GM19455 (cell line): ENCODE data around the gene RNF32.

Experiments used
- ATAC-seq: cut with Tn5 transposase; IDR thresholded peaks from one replicate; pipeline ENCODE4 v1.9.1; 2021; ENCODE audit not compliant: unreplicated experiment

RNF32 gene

DNA sequence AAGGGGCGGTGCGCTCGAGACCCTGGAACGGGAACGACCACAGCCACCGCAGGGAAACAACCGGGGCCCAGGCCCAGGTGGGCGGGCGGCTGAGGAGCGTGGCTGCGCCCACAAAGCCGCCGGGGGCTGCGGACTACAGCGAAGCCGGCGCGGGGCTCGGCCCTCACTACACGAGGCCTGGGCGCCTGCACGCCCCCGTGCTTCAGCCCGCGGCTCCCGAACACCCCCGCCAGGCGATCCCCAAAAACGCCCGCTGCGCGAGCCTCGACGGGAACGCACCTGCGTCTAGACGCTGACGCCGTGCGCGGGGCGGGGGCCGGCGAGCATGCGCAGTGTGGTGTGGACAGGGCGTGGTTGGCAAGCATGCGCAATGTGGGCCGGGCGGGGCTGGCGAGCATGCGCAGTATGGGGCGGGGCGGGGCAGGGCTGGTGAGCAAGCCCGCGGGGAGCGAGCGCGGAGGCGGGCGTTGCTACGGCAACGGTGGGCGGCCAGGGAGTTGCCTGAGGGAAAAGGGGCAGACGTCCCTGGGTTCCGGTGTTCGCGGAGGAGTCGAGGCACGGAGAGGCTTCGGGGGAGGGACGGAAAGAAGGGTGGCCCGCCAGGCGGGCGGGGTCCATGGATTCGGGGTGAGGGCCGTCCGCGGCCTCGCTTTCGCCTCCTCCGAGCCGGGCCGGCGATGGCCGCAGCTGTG lies at the start of gene RNF32:
Gene RNF32 (plus strand): TSS at position 518 of the 692 bp plus-strand sequence. CDS start 3,104 bp downstream, outside the sequence.
- ATAC-seq: peak; percentile 85

- no peak for ATAC-seq
Measured at GRCh38 chr7:156592155-156592884, 48.3 kb upstream of the RNF32 start.

DNA sequence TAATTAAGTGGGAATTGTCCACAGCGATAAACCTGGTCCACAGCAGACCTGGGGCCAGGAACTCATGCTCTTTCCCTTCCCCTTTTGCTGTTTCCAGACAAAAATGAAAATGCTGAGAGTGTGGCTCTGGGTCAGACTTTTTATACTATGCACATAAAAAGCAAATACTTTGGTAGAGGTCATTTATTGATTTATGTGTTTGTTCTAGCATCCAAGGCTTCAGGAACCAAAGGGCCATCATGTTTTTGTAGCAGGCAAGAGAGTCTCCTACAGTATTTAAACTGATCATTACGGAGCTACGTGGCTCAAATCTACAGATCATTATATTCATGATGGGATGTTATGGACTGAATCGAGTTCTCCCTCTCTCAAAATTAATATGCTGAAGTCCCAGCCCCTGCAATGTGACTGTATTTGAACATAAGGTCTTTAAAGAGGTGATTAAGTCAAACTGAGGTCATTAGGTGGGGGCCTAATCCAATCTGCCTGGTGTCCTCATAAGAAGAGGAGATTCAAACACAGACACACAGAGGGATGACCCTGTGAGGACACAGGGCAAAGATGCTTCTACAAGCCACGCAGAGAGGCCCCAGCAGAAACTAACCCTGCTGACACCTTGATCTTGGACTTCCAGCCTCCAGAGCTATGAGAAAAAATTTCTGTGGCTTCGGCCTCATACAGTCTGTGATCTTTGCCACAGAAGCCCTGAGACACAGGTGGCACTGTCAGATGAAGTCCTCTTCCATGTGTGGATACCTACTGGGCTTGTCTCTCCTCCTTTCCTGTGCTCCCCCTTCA lies 46.1 kb upstream of the RNF32 start:
- ATAC-seq: no peak

- ATAC-seq: no peak
Measured at GRCh38 chr7:156600496-156600895, 40.1 kb upstream of the RNF32 start.

- no peak for ATAC-seq
Measured at GRCh38 chr7:156602283-156602682, 38.3 kb upstream of the RNF32 start.

- no peak for ATAC-seq
Measured at GRCh38 chr7:156603011-156603410, 37.6 kb upstream of the RNF32 start.

GRCh38 chr7:156603629-156604028 lies 36.9 kb upstream of the RNF32 start:
- ATAC-seq: no peak

DNA sequence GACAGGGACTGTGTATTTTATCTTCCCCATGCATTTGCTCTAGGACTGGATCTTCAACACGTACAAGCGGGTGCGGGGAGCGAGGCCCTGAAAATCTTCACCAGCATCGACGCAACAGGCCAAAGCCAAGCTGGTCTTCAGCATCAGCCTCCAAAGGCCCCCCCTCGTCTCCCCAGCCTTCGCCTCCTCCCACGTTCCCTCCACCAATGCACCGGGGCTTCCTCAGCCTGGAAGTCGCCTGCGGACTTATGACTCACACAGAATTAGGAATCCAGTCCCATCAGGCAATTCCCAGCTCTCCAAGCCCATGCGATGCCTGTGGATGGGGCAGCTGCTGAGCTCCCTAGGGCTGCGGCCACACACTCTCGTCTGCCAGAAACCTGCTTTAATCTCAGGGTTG lies 36.3 kb upstream of the RNF32 start:
- no peak for ATAC-seq

DNA sequence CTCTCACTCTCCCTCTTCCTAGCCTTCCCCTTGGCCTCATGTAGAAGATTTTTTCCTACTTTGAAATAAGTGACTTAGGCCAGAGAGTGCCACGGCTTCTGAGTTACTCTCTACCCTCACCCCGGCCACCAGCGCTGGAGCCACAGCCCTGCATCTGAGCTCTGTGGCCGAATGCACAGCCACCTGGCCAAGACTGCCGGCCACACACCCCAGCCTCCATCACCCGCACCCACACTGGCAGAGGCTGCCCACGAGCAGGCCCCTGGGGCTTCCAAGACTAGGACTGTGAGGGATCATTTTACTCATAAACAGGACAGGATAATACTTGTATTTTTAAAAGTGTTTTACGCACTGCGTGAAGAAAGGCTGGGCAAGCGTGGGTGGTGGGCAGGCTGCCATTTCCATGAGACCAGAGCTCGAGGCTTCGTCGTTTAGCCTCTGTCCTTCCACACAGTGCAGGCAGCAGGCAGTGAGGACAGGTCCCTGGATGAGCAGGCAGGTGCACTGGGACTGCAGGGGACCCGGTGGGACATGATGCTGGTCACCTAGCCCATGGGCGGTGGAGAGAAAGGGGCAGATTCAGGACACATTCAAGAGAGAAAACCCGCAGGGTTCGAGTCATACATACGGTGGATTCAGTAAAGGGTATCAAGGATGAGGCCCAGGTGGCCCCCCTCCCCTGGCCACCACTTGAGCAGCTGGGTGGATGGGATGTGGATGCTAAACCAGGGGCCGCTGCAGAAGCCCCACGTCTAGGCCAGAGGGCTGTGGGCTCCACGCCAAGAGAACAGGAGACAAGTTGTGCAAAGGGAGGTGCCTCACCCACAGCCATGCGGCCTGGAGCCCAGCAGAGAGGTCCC lies 35.5 kb upstream of the RNF32 start:
- ATAC-seq: no peak

DNA sequence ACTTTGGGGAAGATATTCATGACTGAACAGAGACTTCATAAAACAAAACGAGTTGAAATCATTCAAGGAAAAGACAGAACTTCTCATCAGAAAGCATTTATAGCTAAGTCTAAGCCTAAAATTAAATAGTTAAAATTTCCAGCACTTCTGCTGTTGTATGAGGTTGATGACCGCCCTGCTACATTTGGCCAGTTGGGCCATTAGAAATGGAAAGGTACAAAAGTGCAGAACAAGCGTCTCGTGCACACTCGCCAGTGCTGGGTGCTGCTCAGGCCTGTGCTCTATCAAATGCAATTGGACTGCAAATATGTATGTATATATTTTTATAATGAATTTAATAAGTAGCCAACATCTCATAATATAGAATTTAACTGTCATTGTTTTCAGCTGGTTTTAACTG lies 34.4 kb upstream of the RNF32 start:
- ATAC-seq: no peak

GRCh38 chr7:156606691-156607331 lies 33.8 kb upstream of the RNF32 start:
- ATAC-seq: no peak

DNA sequence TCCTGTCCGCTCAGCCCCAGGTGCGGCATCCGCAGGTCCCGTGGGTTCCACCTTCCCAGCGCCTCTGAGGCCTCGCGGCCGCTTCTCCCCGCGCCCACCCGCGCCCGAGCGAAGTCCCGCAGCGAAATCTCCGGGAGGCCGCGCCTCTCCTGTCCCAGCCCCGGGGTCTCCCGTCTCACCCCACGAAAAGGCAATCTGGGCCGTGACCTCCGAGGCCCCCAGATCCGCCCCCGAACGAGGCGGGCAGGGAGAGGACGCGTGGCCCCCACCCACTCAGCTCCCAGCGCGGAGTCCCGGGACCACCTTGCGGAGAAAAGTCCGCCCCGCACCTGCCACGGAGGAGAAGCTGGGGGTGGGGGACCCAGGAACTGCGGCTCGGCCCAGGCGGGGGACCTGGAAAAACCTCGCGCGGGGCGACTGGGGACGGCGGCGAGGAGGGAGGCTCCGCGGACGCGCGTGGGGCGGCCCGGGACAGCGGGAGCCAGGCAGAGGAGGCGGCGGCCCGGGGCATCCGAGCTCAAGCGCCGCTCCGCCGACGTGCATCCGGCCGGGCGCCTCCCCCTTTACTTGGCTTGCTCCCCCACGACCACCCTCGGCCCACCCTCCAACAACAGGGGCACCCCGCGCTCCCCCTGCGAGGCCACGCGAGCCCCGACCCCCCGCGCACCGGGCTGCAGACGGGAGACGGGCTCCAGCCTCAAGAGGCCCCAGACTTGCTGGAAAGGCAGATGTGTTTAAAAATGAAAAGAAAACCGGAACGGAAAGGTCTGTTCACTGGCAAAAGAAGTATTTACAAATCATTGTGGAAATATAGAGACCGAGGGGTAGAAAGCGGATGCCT lies 33.0 kb upstream of the RNF32 start:
- no peak for ATAC-seq

DNA sequence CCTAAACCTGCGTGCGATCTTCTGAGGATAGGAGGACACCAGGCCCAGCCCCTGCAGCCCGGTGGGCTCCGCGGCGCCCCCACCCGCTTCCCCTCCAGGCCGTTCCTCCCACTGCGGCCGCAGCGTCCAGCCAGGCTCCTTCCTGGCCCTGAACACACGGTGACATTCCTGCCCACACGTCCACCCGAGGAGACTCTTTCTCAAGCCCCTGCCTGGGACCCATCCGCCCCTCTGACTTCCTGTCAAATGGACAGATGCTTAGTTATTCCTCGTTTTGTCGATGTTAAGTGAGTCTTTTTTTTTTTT lies 32.4 kb upstream of the RNF32 start:
- ATAC-seq: no peak

- no peak for ATAC-seq
Measured at GRCh38 chr7:156609010-156609877, 31.3 kb upstream of the RNF32 start.

DNA sequence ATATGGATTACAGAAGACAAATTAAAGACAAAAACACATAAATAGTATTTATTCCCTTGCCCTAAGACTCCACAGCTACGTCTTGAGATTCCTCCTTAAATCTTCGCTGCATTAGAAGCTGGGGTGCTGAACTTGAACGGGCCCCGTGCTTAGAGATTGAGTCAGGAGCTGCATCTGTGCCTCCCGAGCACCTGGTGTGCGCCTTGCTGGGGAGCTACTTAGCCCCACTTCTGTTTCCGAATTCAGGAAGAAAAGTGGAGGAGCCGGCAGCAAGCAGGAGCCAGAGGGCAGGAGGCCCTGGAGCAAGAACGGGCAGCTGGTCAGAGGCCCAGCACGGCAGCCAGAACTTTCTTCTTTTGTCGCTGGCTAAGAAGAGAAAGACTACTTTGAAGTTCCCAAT lies 30.4 kb upstream of the RNF32 start:
- ATAC-seq: no peak

DNA sequence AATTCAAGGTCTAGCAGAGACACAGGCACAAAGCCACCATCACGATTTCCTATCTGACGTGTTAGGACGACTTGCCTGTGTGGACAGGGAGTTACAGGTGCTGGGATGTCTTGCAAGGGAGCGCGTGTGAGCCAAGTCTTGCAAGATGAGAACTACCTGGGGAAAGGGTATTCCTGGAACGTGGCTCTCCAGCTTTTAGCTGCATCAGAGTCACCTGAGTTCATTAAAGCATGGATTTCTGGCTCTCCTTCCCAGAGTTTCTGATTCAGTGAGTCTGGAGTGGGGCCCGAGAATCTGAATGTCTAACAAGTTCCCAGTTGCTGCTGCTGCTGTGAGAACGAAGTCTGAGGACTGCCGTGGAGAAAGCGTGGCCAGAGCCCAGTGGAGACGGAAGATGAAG lies 30.0 kb upstream of the RNF32 start:
- ATAC-seq: no peak

DNA sequence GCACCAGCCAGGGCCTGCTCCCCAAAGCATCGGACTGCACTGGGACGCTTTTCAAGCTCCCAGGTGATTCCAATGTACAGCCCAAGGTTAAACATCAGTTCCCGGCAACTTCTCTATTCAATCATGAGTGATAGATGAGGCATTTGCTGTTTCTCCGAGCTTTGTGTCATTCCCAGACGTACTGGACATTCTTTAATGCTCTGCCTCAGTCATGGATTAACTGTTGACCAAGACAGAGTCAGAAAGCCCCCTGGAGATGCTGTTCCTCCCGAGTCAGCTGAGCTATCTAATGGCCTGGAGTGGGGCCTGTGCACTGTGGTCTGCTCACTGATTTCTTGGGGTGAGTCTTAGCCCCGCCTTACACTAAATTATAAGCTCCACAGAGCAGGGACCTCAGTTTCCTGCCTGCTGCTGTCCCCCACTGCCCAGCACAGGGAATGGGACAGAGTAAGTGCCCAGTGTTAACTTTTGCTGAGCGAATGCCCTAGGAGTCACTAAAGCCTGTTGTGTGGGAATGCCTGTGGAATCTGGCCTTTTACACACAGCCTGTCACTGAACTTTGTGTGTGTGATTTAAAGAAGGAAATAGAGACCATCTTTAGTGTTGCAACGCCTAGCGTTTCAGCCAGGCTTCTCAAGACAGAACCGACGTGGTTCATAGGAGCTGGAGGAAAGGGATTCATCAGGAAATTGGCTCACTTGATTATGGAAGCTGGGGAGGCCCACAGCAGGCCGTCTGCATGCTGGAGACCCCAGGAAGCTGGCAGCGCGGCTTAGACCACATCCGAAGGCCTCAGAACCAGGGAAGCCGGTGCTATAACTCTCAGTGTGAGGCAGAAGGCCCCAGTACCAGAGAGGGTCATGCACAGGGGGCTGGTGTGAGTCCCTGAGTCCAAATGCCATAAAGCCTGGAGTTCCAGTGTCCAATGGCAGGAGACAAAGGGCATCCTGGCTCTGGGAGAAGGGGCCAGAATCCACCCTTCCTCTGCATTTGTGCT lies 29.3 kb upstream of the RNF32 start:
- ATAC-seq: no peak

- ATAC-seq: no peak
Measured at GRCh38 chr7:156612930-156613329, 27.6 kb upstream of the RNF32 start.
